Adrenal gland (tissue), 5 donors: ENCODE data around the gene SOWAHA.

ENCODE experiments used
- POLR2A ChIP-seq, 2 donors: fragments of 450-650 bp; IDR thresholded peaks; one replicate each; pipeline ENCODE4 v1.6.1; 2017; ENCODE audit warnings: antibody characterized with exemption in 2 of 2, mild to moderate bottlenecking in 2 of 2, moderate library complexity in 1 of 2
- TF ChIP-seq, protein P1 (sequence below), 6 experiments: fragments of 450-650 bp in 4 of 6; fragments of 200-600 bp in 2 of 6; sonication (generic) in 1 of 6; IDR thresholded peaks; 1 replicate in 5 of 6; 2 replicates in 1 of 6; pipeline versions ENCODE4 v1.5.1 to v1.8.0; 2016 to 2021; ENCODE audit warnings: antibody characterized with exemption in 6 of 6, mild to moderate bottlenecking in 2 of 6, moderate library complexity in 1 of 6
- donor health status: DM: no; HTN: no; CAD: no.

DNA sequence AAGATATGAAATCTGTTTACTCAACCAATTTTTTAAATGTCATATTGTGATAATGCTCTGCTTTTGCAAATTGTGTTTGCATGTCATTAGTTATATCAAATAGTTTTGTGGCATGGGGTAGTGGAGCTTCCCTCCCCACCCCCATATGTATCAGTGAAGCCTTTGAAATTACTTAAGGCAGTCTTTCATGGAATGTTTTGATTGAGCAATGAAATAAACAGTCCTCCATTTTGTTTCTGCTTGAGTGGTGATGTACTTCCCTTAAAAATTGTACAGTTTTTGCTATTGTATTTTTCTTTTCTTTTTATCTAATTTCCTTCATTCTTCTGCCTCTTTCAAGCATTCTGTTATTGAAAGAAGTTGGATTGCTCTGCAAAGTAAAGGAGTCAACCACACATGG, 3.5 kb downstream of the SOWAHA start:
- TF ChIP-seq POLR2A (IDR thresholded peaks at IDR 0.05), result no peak
- TF ChIP-seq, protein P1, sequence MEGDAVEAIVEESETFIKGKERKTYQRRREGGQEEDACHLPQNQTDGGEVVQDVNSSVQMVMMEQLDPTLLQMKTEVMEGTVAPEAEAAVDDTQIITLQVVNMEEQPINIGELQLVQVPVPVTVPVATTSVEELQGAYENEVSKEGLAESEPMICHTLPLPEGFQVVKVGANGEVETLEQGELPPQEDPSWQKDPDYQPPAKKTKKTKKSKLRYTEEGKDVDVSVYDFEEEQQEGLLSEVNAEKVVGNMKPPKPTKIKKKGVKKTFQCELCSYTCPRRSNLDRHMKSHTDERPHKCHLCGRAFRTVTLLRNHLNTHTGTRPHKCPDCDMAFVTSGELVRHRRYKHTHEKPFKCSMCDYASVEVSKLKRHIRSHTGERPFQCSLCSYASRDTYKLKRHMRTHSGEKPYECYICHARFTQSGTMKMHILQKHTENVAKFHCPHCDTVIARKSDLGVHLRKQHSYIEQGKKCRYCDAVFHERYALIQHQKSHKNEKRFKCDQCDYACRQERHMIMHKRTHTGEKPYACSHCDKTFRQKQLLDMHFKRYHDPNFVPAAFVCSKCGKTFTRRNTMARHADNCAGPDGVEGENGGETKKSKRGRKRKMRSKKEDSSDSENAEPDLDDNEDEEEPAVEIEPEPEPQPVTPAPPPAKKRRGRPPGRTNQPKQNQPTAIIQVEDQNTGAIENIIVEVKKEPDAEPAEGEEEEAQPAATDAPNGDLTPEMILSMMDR (IDR thresholded peaks at IDR 0.05), result no peak
